Kidney (tissue), 14 donors: ENCODE data around the gene MKNK1. TPM values are rescaled to one million over a fixed set of nuclear protein-coding genes. Genes with fewer than 3 reads are reported as not detected.

ENCODE experiments used
- DNase-seq, 5 donors: peaks; one replicate each; pipeline ENCODE4 v3.0.0-alpha.2; 2013 to 2020
- FAIRE-seq: peaks from 2 replicates; lab custom pipeline; 2012; peaks lifted over from hg19 to GRCh38; lab: Jason Lieb, UNC
- H3K27ac ChIP-seq, 2 donors: one replicate each; pipeline ENCODE4 v1.7.0; 2013; ENCODE audit warnings: low read depth in 2 of 2, low read length in 2 of 2, inconsistent platforms in 1 of 2
- H3K27me3 ChIP-seq: one replicate; pipeline ENCODE4 v1.7.1; 2013; ENCODE audit warnings: low read length, inconsistent platforms; ENCODE audit not compliant: control insufficient read depth, insufficient read depth
- H3K36me3 ChIP-seq, 3 donors: one replicate each; pipeline versions ENCODE4 v1.7.0 to v1.7.1; 2013; ENCODE audit warnings: low read length in 3 of 3, control low read depth in 1 of 3, inconsistent platforms in 1 of 3; ENCODE audit not compliant: insufficient read depth in 3 of 3, control insufficient read depth in 2 of 3
- H3K4me1 ChIP-seq, 3 donors: one replicate each; pipeline versions ENCODE4 v1.7.0 to v1.7.1; 2013; ENCODE audit warnings: low read length in 3 of 3, inconsistent platforms in 1 of 3, low read depth in 1 of 3; ENCODE audit not compliant: control insufficient read depth in 2 of 3, insufficient read depth in 2 of 3
- H3K4me3 ChIP-seq, 3 donors: one replicate each; pipeline versions ENCODE4 v1.7.0 to v1.8.1; 2013; ENCODE audit warnings: low read length in 3 of 3, control low read depth in 1 of 3, inconsistent platforms in 1 of 3
- H3K9ac ChIP-seq, 3 donors: one replicate each; pipeline versions ENCODE4 v1.7.0 to v1.7.1; 2013; ENCODE audit warnings: low read length in 3 of 3, control low read depth in 1 of 3, inconsistent platforms in 1 of 3
- H3K9me3 ChIP-seq, 3 donors: one replicate each; pipeline versions ENCODE4 v1.7.0 to v1.7.1; 2013; ENCODE audit warnings: low read length in 3 of 3, control low read depth in 1 of 3, inconsistent platforms in 1 of 3; ENCODE audit not compliant: control insufficient read depth in 2 of 3, insufficient read depth in 1 of 3
- intact Hi-C: fragments of 100-400 bp; cut with DNase I; formaldehyde crosslinking; loops from one replicate; pipeline ENCODE4 v1.11.1; 2022
- polyA plus RNA-seq: library from polyadenylated mRNA; stranded (reverse); fragments of 350-450 nt; fragmentation: Illumina TruSeq; extraction: RNeasy Lipid Tissue Mini Kit (QIAGEN cat#74804); gene quantifications from one replicate; pipeline ENCODE4 v1.2.3, GENCODE V29; 2014; ENCODE audit warnings: low read depth, low replicate concordance; ENCODE audit not compliant: insufficient read depth
- total RNA-seq: library from RNA; stranded (reverse); fragmentation: NEBNext Ultra II Directional; extraction: Animal tissue kit (Norgen Biotek cat#: 25700); gene quantifications from one replicate; pipeline ENCODE4 v1.2.1, GENCODE V29; 2021
- TF ChIP-seq, protein P1 (sequence below): IDR thresholded peaks from 3 replicates; pipeline ENCODE4 v1.5.1; 2012; ENCODE audit warnings: mild to moderate bottlenecking, moderate library complexity, borderline replicate concordance; ENCODE audit not compliant: insufficient read depth; ENCODE audit errors: extremely low read depth
- donor health status: control.
- donor health status: control.
- donor health status: control.
- donor health status: control.
- donor health status: control.
- donor health status: DM: yes; HTN: yes; CAD: no.
- donor health status: Normal renal cell carcinoma (clear cell type).

MKNK1 gene
- total and polyA plus RNA-seq, 2 donors from 2014 or later: 17.5 to 49.7 TPM

DNA sequence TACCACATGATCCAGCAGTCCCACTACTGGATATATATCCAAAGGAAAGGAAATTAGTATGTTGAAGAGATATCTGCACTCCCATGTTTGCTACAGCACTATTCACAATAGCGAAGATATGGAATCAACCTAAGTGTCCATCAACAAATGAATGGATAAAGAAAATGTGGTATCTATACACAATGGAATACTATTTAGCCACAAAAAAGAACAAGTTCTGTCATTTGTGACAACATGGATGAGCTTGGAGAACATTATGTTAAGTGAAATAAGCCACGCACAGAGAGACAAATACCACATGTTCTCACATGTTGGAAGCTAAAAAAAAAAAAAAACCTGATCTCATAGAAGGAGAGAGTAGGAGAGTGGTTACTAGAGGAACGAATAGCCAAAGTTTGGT, 46.4 kb upstream of the MKNK1 start:
- peaks cover 0 to 16% (median 3%) of the 10 kb centered on the region in 3 donors for H3K9me3 ChIP-seq
- H3K4me1 ChIP-seq: no peaks in the 10 kb centered on the region
- H3K9ac ChIP-seq: no peak overlapping the region
- no peaks in the 10 kb centered on the region for H3K27me3 ChIP-seq
- H3K36me3 ChIP-seq: peaks cover 7 to 25% (median 9%) of the 10 kb centered on the region in 3 donors
- TF ChIP-seq, protein P1, sequence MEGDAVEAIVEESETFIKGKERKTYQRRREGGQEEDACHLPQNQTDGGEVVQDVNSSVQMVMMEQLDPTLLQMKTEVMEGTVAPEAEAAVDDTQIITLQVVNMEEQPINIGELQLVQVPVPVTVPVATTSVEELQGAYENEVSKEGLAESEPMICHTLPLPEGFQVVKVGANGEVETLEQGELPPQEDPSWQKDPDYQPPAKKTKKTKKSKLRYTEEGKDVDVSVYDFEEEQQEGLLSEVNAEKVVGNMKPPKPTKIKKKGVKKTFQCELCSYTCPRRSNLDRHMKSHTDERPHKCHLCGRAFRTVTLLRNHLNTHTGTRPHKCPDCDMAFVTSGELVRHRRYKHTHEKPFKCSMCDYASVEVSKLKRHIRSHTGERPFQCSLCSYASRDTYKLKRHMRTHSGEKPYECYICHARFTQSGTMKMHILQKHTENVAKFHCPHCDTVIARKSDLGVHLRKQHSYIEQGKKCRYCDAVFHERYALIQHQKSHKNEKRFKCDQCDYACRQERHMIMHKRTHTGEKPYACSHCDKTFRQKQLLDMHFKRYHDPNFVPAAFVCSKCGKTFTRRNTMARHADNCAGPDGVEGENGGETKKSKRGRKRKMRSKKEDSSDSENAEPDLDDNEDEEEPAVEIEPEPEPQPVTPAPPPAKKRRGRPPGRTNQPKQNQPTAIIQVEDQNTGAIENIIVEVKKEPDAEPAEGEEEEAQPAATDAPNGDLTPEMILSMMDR: no peak
- no peak for FAIRE-seq
- DNase-seq: no peak
- intact Hi-C loops: no loop called here
- no peak overlapping the region for H3K27ac ChIP-seq
- no peak overlapping the region for H3K4me3 ChIP-seq

DNA sequence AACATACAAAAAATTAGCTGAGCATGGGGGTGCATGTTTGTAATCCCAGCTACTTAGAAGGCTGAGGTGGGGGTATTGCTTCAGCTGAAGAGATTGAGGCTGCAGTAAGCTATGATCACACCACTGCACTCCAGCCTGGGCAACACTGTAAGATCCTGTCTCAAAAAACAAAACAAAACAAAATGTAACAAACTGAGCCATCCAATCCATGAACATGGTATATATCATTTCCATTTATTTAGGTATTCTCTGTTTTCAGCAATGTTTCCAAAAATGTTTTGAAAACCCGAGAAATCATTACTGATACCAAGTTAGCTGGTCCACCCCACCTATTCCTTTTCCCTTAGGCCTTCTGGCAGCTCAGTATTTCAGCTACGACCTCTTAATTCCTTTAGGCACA, 45.7 kb upstream of the MKNK1 start:
- no peak overlapping the region for H3K27ac ChIP-seq
- DNase-seq (no peak), FAIRE-seq (no peak)
- H3K9ac ChIP-seq: no peak overlapping the region
- intact Hi-C loops: no loop called here
- TF ChIP-seq, protein P1: no peak
- H3K4me1 ChIP-seq: no peaks in the 10 kb centered on the region
- H3K4me3 ChIP-seq: no peak overlapping the region
- H3K9me3 ChIP-seq: peaks cover 0 to 16% (median 3%) of the 10 kb centered on the region in 3 donors
- peaks cover 7 to 21% (median 9%) of the 10 kb centered on the region in 3 donors for H3K36me3 ChIP-seq
- H3K27me3 ChIP-seq: no peaks in the 10 kb centered on the region

DNA sequence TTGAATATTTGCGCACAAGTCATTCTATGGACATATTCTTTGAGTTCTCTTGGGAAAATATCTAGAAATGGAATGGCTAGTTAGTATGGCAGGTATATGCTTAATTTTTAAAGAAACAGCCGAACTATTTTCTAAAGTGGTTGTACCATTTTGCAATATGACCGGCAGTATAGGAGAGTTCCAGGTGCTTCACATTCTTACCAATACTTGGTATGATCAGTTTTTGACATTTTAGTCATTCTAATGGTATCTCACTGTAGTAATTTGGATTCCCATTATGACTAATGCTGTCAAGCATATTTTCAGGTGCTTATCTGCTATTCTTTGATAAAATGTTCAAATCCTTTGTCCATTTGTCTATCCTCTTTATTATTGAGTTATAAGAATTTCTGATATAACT, 43.5 kb upstream of the MKNK1 start:
- FAIRE-seq: no peak
- Histone ChIP-seq H3K27ac (no peak overlapping the region), H3K9ac (no peak overlapping the region), H3K27me3 (no peaks in the 10 kb centered on the region), H3K9me3 (peaks cover 0 to 16% (median 3%) of the 10 kb centered on the region in 3 donors), H3K4me1 (peaks cover 0 to 3% (median 0%) of the 10 kb centered on the region in 3 donors), H3K4me3 (no peak overlapping the region), H3K36me3 (peaks cover 8 to 19% (median 9%) of the 10 kb centered on the region in 3 donors)
- DNase-seq: no peak
- TF ChIP-seq, protein P1: no peak
- intact Hi-C loops: no loop called here

DNA sequence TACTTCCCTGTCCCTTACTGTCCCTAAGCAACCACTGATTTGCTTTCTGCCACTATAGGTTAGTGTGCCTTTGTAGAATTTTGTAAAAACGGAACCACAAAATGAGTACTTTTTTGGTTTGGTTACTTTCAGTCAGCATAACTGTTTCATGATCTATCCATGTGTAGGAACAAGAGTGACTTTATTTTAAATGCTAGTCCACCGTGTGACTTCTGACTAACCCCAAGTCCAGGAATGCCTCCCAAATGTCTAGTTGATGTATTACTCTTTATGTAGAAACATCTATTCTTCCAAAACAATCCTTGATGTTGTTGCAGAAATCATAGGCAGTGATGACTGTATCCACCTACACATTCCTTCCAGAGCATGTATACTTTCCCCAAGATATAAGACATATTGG, 42.8 kb upstream of the MKNK1 start:
- Histone ChIP-seq H3K4me1 (peaks cover 0 to 3% (median 0%) of the 10 kb centered on the region in 3 donors), H3K27me3 (no peaks in the 10 kb centered on the region), H3K36me3 (peaks cover 4 to 15% (median 7%) of the 10 kb centered on the region in 3 donors), H3K4me3 (no peak overlapping the region), H3K9me3 (peaks cover 0 to 16% (median 3%) of the 10 kb centered on the region in 3 donors), H3K27ac (no peak overlapping the region), H3K9ac (no peak overlapping the region)
- FAIRE-seq (no peak), DNase-seq (no peak)
- intact Hi-C loops: no loop called here
- TF ChIP-seq, protein P1: no peak
